ENCODE data around the gene ANKMY1.
A peak's percentile ranks its signal among the peaks of the same experiment; 100 is the strongest.

The ANKMY1 gene

GRCh38 chr2:240579771-240580614, 22.2 kb upstream of the ANKMY1 start:
- no peak overlapping the region for H3K4me3 ChIP-seq (ENCODE audit: low read depth, low read length)
- no peak for DNase-seq (ENCODE audit: low read depth)
- TF ChIP-seq CTCF (IDR thresholded peaks at IDR 0.05; ENCODE audit: control insufficient read depth, extremely low read depth, insufficient read depth), result 0 out of 2 replicates have a peak, but pooled peaks have one; percentile 16

GRCh38 chr2:240579071-240579762, 21.4 kb upstream of the ANKMY1 start:
- no peak for TF ChIP-seq CTCF (IDR thresholded peaks at IDR 0.05; ENCODE audit: control insufficient read depth, extremely low read depth, insufficient read depth)
- no peak for DNase-seq (ENCODE audit: low read depth)

GRCh38 chr2:240578488-240578887, 20.7 kb upstream of the ANKMY1 start:
- no peak overlapping the region for H3K4me3 ChIP-seq (ENCODE audit: low read depth, low read length)
- no peak for TF ChIP-seq CTCF (IDR thresholded peaks at IDR 0.05; ENCODE audit: control insufficient read depth, extremely low read depth, insufficient read depth)
- DNase-seq (ENCODE audit: low read depth), result no peak

More at GRCh38 chr2:240579071-240579762, 21.4 kb upstream of the ANKMY1 start:
- H3K4me3 ChIP-seq (ENCODE audit: low read depth, low read length), result no peak overlapping the region

GRCh38 chr2:240578110-240578450, 20.3 kb upstream of the ANKMY1 start:
- no peak for DNase-seq (ENCODE audit: low read depth)
- H3K4me3 ChIP-seq (ENCODE audit: low read depth, low read length), result no peak overlapping the region
- no peak for TF ChIP-seq CTCF (IDR thresholded peaks at IDR 0.05; ENCODE audit: control insufficient read depth, extremely low read depth, insufficient read depth)

GRCh38 chr2:240577281-240578109, 19.7 kb upstream of the ANKMY1 start:
- no peak overlapping the region for H3K4me3 ChIP-seq (ENCODE audit: low read depth, low read length)
- TF ChIP-seq CTCF (IDR thresholded peaks at IDR 0.05; ENCODE audit: control insufficient read depth, extremely low read depth, insufficient read depth), result no peak
- no peak for DNase-seq (ENCODE audit: low read depth)

- no peak for TF ChIP-seq CTCF (IDR thresholded peaks at IDR 0.05; ENCODE audit: control insufficient read depth, extremely low read depth, insufficient read depth)
- H3K4me3 ChIP-seq (ENCODE audit: low read depth, low read length), result no peak overlapping the region
- DNase-seq (ENCODE audit: low read depth), result no peak
These were observed 18.8 kb upstream of the ANKMY1 start for GRCh38 chr2:240576436-240577205.
